HFFc6 (cell line): ENCODE data around the gene MAD1L1. TPM values are rescaled to one million over a fixed set of nuclear protein-coding genes. Genes with fewer than 3 reads are reported as not detected.

Experiments
- DNase-seq: peaks from one replicate; pipeline ENCODE4 v3.0.0-alpha.2; 2018
- H3K27ac Mint-ChIP-seq: 2 replicates; pipeline ENCODE4 v1.8.0; 2020; ENCODE audit warnings: mild to moderate bottlenecking, mixed read lengths
- H3K27me3 Mint-ChIP-seq: 2 replicates; pipeline ENCODE4 v1.8.0; 2021; ENCODE audit warnings: mild to moderate bottlenecking, moderate library complexity, mixed read lengths; ENCODE audit not compliant: insufficient read depth
- H3K36me3 Mint-ChIP-seq: 2 replicates; pipeline ENCODE4 v1.8.0; 2021; ENCODE audit warnings: low read depth, mixed read lengths
- H3K4me1 Mint-ChIP-seq: 2 replicates; pipeline ENCODE4 v1.8.0; 2020; ENCODE audit warnings: low read depth, mixed read lengths
- H3K4me3 Mint-ChIP-seq: 2 replicates; pipeline ENCODE4 v1.8.0; 2020; ENCODE audit warnings: mild to moderate bottlenecking, moderate library complexity, mixed read lengths
- H3K9me3 Mint-ChIP-seq: 2 replicates; pipeline ENCODE4 v1.8.0; 2020; ENCODE audit warnings: mild to moderate bottlenecking, mixed read lengths
- total RNA-seq, 6 experiments: library from RNA; stranded (reverse); fragmentation: NEBNext Ultra II Directional; extraction: Animal tissue kit (Norgen Biotek cat#: 25700); gene quantifications; 2 replicates in 1 of 6; 3 replicates in 5 of 6; pipeline ENCODE4 v1.2.3, GENCODE V29; 2021
- TF ChIP-seq, protein P1 (sequence below): fragments of 200-600 bp; sonication (generic); IDR thresholded peaks from 2 replicates; pipeline ENCODE4 v1.5.0; 2021; ENCODE audit warnings: antibody characterized with exemption, mild to moderate bottlenecking

The MAD1L1 gene
- total RNA-seq, 6 experiments from 2014 or later: 34.6 to 44.8 (median 40.2) TPM

DNA sequence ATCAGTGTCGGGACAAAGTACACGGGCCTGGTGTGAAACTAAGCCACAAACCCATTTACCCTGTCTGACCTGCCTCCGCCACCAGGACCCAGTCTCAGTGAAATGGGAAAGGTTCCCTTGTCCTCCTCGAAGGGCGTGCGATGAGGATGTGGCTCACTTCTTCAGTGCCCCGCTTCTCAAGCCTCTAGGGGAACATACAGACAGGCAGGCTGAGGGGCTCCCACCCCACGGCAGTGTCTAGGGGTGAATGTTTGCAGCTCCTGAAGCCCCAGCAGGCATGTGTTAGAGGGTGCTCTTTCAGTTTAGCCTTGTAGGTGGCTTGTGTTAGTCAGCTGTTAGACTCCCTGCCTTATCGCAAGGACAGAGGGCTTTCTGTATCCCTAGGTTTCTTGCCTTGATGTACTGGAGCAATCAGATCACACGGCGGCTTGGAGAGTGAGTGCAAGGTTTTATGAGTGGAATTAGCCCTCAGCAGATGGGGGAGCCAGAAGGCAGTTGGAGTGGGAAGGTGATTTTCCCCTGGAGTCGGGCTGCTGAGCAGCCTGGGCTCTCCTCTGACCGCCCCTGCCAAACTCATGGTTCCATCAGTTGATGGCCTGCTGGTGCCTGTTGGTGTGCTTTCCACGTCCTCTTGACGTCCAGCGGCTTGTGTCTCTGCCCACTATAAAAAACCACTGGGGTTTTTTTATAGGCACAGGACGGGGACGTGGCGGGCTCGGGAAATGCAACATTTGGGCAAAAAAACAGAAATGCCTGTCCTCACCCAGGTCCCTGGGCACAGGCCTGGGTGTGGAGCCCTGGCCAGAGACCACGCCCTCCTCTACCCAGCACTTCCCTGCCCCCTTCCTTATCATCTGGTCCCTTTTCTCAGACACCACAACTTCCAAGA lies 10.0 kb upstream of the MAD1L1 start:
- H3K36me3 Mint-ChIP-seq: no peaks in the 10 kb centered on the region
- no peaks in the 10 kb centered on the region for H3K9me3 Mint-ChIP-seq
- peak overlapping the region; percentile 89 for H3K27ac Mint-ChIP-seq
- TF ChIP-seq, protein P1, sequence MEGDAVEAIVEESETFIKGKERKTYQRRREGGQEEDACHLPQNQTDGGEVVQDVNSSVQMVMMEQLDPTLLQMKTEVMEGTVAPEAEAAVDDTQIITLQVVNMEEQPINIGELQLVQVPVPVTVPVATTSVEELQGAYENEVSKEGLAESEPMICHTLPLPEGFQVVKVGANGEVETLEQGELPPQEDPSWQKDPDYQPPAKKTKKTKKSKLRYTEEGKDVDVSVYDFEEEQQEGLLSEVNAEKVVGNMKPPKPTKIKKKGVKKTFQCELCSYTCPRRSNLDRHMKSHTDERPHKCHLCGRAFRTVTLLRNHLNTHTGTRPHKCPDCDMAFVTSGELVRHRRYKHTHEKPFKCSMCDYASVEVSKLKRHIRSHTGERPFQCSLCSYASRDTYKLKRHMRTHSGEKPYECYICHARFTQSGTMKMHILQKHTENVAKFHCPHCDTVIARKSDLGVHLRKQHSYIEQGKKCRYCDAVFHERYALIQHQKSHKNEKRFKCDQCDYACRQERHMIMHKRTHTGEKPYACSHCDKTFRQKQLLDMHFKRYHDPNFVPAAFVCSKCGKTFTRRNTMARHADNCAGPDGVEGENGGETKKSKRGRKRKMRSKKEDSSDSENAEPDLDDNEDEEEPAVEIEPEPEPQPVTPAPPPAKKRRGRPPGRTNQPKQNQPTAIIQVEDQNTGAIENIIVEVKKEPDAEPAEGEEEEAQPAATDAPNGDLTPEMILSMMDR: peak; percentile 38; the same call in 1 of the 2 replicates
- peak overlapping the region; percentile 96 for H3K4me3 Mint-ChIP-seq
- H3K27me3 Mint-ChIP-seq: peaks cover 2% of the 10 kb centered on the region; the same call in 1 of the 2 replicates
- H3K4me1 Mint-ChIP-seq: peaks cover 11% of the 10 kb centered on the region
- DNase-seq: peak; percentile 10

DNA sequence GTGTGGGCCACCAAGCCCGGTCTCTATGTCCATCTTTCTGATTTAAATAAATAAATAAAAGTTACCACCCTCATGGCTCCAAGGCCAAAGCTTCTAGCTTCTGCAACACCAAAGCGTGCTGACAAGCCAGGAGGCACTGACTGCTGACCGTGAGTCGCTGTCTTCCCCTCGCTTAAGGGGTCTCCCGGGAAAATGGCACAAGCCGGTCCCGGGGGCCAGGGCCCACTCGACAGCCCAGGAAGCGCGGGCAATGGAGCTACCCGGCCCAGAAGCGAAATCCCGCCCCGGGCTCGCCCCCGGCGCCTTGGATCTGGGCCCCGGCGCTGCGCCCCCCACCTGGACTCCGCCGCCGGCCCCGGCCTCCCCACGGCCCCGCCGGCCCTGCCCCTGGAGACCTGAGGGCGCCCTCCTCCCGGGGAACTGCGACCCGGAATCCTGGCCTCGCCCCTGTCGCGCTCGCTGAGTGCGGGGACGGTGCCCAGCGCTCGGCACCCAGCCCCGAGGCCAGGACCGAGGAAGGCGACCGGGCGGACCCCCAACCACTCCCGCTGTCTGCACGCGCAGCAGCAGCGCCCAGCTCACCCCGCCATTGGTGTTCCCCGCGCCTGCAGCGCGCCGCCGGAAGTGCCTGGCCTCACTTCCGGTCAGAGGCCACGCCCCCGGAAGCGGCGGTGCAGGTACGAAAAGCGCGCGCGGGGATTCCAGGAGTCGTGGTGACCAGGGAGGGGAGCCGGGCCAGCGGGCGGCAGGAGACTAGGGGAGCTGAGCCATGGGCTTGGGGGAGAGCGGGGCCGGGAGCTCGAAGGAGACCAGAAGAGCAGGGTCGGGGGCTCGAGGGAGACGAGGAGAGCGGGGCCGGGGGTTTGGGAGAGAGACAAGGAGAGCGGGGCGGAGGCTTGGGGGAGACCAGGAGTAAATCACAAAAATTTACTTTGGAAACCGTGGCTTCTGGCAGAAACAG lies 9.1 kb upstream of the MAD1L1 start, which contains the start of the genes MRM2 and NUDT1:
MRM2 (minus strand) TSS at position 626 of the 961 bp plus-strand sequence; CDS start at position 590, 36 bp downstream.
NUDT1 (plus strand) TSS at position 647 of the 961 bp plus-strand sequence. CDS start 2,349 bp downstream, outside the sequence.
- TF ChIP-seq, protein P1: no peak; the same call in 1 of the 2 replicates
- peak within 1 kb of the TSS; percentile 96 for H3K4me3 Mint-ChIP-seq
- peak within 1 kb of the TSS; percentile 89 for H3K27ac Mint-ChIP-seq
- peak; percentile 57 for DNase-seq
- H3K4me1 Mint-ChIP-seq: peaks cover 11% of the 10 kb centered on the region
- peaks cover 2% of the 10 kb centered on the region; the same call in 1 of the 2 replicates for H3K27me3 Mint-ChIP-seq
- H3K36me3 Mint-ChIP-seq: no peaks in the 10 kb centered on the region
- H3K9me3 Mint-ChIP-seq: no peaks in the 10 kb centered on the region

- no peak overlapping the region; the same call in 1 of the 2 replicates for H3K27ac Mint-ChIP-seq
- no peaks in the 10 kb centered on the region for H3K9me3 Mint-ChIP-seq
- TF ChIP-seq, protein P1: no peak
- H3K36me3 Mint-ChIP-seq: peaks cover 11% of the 10 kb centered on the region
- peaks cover 25% of the 10 kb centered on the region for H3K4me1 Mint-ChIP-seq
- no peak overlapping the region for H3K4me3 Mint-ChIP-seq
- no peaks in the 10 kb centered on the region for H3K27me3 Mint-ChIP-seq
- DNase-seq: no peak
Measured at GRCh38 chr7:2239242-2239641, 6.5 kb upstream of the MAD1L1 start.

- no peaks in the 10 kb centered on the region for H3K9me3 Mint-ChIP-seq
- H3K27me3 Mint-ChIP-seq: no peaks in the 10 kb centered on the region
- no peak overlapping the region for H3K4me3 Mint-ChIP-seq
- no peak for DNase-seq
- H3K36me3 Mint-ChIP-seq: peaks cover 11% of the 10 kb centered on the region
- TF ChIP-seq, protein P1: no peak
- H3K4me1 Mint-ChIP-seq: peaks cover 26% of the 10 kb centered on the region
- no peak overlapping the region for H3K27ac Mint-ChIP-seq
Measured at GRCh38 chr7:2237109-2237602, 4.4 kb upstream of the MAD1L1 start.

GRCh38 chr7:2233926-2234325 lies 1.2 kb upstream of the MAD1L1 start:
- Mint-ChIP-seq H3K4me3 (peak overlapping the region; percentile 90), H3K27me3 (no peaks in the 10 kb centered on the region), H3K36me3 (peaks cover 15% of the 10 kb centered on the region), H3K9me3 (no peaks in the 10 kb centered on the region), H3K4me1 (peaks cover 43% of the 10 kb centered on the region), H3K27ac (peak overlapping the region; percentile 85)
- DNase-seq: peak; percentile 10
- TF ChIP-seq, protein P1: no peak
